ENCODE results near the gene KRTAP19-2.
"Not testable (repeated sequence)": the region's sequence is repeated elsewhere in the genome, so short reads cannot be mapped to it uniquely, and the experiment has no call there.

Gene KRTAP19-2, protein sequence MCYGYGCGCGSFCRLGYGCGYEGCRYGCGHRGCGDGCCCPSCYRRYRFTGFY

DNA sequence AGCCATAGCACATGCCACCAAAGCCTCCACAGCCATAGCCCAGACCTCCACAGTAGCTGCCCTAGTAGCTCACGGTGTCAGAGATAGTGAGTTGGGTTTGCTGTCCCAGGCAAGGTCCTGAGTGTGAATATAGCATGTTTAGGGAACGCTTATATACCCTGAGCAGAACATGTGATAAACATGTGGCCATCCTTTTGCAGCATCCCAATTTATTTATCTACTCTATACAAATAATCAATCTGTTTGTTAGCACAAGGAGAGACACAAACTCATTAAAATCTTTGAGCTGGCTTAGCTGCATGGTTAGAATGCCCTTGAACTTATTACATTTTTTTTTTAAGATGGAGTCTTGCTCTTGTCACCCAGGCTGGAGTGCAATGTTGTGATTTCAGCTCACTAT, at the start of gene KRTAP19-2:
KRTAP19-2 (minus strand) TSS at position 101 of the 400 bp plus-strand sequence; CDS start at position 13, 88 bp downstream.
- no peak for FAIRE-seq

- no peak for FAIRE-seq
These were observed 31.6 kb upstream of the KRTAP19-2 start for GRCh38 chr21:30518876-30519275.

GRCh38 chr21:30515681-30516080, 28.4 kb upstream of the KRTAP19-2 start:
- no peak for FAIRE-seq

- not testable (repeated sequence) for FAIRE-seq
These were observed 18.5 kb upstream of the KRTAP19-2 start for GRCh38 chr21:30505621-30506205.

GRCh38 chr21:30502041-30502440, 14.8 kb upstream of the KRTAP19-2 start, which contains the start of gene KRTAP19-5:
TSS of gene KRTAP19-5 (minus strand) at chr21:30502141. CDS start at chr21:30502090, 51 bp downstream.
- FAIRE-seq: no peak

DNA sequence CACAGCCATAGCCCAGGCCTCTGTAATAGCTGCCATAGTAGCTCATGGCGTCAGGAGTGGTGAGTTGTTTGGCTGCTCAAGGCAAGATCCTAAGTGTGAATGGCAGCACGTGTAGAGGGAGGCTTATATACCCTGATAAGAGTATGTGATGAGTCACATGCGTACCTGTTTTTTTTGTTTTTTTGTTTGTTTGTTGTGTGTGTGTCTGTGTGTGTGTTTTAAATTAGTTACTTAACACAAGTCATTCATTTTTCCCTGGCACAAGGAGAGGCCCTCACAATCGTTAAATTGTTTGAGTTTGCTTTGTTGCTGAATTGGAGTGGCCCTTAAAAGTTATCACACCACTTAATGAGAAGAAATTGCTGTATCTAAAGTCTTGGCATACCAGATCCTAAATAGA, 9.8 kb upstream of the KRTAP19-2 start, which contains the start of gene KRTAP19-4:
KRTAP19-4 (minus strand) TSS at position 101 of the 400 bp plus-strand sequence; CDS start at position 46, 55 bp downstream.
- FAIRE-seq: no peak

- no peak for FAIRE-seq
These were observed 4.8 kb upstream of the KRTAP19-2 start, which contains the start of gene KRTAP19-3 for GRCh38 chr21:30491963-30492428. TSS of gene KRTAP19-3 (minus strand) at chr21:30492013. CDS start at chr21:30491957, 56 bp downstream.

DNA sequence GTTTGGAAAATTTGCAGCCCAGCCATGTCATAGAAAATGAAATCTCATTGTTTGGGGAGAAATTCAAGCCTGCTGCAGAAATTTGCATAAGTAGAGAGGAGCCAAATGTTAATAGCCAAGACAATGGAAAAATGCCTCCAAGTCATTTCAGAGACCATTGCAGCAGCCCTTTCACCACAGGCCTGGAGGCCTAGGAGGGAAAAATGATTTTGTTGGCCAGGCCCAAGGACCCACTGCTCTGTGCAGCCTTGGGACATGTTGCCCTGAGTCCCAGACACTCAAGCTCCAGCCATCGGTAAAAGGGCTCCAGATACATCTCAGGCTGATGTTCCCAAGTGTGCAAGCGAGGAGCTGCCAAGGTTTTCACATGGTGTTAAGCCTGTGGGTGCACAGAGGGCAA, 1.1 kb downstream of the KRTAP19-2 start:
- FAIRE-seq: no peak

DNA sequence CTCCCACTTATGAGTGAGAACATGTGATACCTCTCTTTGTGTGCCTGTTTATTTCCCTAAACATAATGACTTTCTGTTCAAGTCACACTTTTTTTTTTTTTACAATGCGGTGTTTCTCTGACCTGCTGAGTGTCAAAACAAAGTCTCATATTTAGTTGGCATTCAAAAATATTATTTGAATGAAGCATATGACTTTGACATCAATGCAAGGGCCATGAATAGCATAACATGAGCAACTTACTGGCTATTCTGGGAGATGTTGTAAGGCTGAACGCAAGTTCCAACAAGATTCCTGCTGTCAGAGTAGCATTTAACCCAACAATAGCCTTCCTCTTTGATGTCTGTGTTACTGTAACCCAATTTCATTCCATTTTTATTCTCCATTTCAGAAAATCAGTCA, 5.1 kb downstream of the KRTAP19-2 start:
- FAIRE-seq: no peak

GRCh38 chr21:30480145-30480544, 7.1 kb downstream of the KRTAP19-2 start, which contains the start of gene KRTAP19-1:
TSS of gene KRTAP19-1 (minus strand) at chr21:30480367. CDS start at chr21:30480317, 50 bp downstream.
- FAIRE-seq: no peak

- FAIRE-seq: no peak
These were observed 8.0 kb downstream of the KRTAP19-2 start for GRCh38 chr21:30479259-30479658.

DNA sequence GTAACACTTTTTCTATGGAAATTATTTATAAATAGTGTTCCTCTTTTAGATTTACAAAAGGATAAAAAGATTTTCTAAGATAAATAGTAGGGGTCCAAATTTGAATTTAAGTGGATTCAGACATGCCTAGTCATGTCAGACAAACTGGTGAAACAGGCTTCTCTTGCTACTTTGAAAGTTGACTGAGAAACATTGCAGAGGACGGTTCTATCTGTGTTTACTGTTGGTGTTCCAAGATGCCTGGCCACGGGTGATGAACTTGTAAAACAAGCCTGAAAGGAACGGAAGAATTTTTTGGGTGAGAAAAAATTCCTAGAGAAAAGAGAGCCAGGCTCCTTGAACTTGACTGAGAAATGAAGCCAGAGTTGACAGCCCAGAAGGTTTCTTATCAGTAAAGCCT, 9.2 kb downstream of the KRTAP19-2 start:
- no peak for FAIRE-seq

DNA sequence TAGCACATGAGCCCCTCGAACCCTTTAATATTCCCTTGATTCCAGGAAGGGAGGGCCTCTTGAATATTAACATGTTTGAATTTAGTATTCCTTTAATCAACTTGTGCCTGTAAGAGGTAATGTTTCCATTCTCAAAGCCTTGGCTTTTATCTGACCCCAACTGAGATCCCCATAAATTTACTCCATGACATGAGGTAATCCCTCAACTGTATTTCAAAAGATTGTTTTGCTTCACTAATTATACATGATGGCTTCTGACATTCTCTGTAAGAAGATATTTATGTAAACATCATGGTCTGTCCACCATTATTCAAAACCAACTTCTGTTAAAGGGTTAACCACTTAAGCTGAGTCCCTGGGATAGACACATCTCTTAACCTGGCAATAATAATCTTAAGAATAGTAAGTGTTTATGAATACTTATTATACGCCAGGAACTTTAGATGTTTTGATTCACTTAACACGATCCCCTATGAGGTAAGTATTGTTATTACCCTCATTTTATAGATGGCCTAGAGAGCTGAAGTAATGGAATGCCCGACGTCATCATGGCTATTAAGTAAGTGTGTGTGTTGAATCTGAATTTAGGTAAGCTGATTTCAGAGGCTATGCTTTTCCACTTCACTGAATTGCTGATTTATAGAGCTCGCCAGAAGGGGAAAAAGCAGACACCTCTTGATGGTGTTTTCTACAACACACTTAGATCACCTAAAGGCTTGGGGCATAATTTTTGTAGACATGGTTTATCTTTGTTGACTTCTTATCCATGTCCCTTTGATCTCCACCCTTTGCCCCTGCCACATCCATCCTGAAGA, 18.1 kb downstream of the KRTAP19-2 start:
- no peak for FAIRE-seq

DNA sequence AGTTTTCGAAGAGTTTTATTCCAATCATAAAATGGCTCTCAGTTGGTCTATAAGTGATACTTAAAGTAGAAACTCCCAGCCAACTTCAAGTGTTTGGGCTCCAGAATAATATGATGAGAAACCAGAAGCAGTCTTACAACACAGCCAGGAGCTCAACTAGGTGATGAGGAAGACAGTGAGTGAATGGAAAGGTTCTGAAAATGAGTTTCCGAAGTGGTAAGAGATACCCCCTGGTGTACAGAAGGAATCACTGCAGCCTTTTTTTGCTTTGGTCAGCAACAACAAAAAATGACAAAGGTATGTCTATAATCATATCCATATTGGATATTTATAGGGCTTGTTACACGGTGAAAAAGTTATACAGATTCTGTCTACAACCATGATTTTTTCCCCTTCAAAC, 23.5 kb downstream of the KRTAP19-2 start:
- no peak for FAIRE-seq

GRCh38 chr21:30448514-30448913, 38.7 kb downstream of the KRTAP19-2 start:
- FAIRE-seq: no peak

- FAIRE-seq: no peak
These were observed 40.2 kb downstream of the KRTAP19-2 start for GRCh38 chr21:30447056-30447455.

DNA sequence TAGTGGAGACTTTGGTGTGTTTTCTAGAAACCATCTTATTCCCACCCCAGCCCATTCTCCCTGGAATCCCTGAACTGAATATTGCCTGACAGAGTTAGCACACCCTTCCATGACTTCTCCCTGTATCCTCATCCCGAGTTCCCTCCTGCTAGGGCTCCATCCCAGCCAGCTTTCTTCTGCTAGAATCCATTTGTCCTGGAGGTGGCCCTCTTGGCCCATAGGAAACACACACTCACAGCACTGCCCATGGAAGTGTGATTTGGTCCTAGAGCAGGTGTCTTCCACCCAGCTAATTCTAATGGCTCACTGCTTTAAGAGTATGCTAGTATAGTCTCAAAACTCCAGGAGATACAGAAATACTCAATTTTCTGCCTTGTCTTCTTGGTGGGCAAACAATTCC, 43.0 kb downstream of the KRTAP19-2 start:
- no peak for FAIRE-seq

DNA sequence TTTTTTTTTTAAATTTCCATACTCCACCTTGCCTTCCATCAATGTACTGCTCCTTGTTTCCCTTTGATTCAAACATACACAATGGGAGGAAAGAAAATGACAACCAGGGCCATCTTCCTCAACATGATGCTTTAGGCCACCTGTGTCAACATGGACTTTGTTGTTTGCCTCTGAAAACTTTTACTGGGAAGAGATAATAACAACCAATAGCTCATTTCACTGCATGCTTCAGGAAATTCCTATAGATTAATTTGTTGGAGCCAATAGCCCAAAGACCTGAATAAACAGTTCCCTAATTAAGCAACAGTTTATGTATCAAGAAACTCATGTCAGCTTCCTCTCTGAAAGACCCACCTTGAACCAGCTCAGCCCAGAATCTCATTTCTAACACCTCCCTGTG, 44.0 kb downstream of the KRTAP19-2 start:
- FAIRE-seq: no peak

GRCh38 chr21:30439975-30440374, 47.3 kb downstream of the KRTAP19-2 start, which contains the start of gene KRTAP15-1:
TSS of gene KRTAP15-1 (plus strand) at chr21:30440275. CDS start at chr21:30440328, 53 bp downstream.
- no peak for FAIRE-seq
